HG03520 (cell line): Measurements from ENCODE around the gene NUCB1.

Source experiments
- ATAC-seq: cut with Tn5 transposase; IDR thresholded peaks from one replicate; pipeline ENCODE4 v1.9.1; 2021; ENCODE audit warnings: mild to moderate bottlenecking, moderate library complexity; ENCODE audit not compliant: unreplicated experiment

The NUCB1 gene

DNA sequence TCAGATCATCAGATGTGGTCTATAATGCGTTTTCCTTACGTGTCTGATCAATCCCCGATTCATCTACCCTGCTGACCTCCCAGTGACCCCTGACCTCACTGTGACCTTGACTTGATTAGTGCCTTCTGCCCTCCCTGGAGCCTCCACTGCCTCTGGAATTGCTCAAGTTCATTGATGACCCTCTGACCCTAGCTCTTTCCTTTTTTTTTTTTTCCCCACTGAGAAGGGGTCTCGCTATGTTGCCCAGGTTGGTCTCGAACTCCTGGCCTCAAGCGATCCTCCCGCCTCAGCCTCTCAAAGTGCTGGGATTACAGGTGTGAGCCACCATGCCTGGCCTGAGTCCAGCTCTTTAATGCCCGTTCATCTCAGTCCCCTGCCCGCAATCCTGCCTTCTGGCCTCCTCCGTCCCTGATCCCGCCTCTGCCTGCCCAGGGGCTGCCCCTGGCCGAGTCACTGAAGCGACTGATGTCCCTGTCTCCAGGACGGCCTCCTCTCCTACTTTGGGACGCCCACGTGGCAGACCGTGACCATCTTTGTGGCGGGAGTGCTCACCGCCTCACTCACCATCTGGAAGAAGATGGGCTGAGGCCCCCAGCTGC lies 61.0 kb downstream of the NUCB1 start:
- ATAC-seq: no peak

DNA sequence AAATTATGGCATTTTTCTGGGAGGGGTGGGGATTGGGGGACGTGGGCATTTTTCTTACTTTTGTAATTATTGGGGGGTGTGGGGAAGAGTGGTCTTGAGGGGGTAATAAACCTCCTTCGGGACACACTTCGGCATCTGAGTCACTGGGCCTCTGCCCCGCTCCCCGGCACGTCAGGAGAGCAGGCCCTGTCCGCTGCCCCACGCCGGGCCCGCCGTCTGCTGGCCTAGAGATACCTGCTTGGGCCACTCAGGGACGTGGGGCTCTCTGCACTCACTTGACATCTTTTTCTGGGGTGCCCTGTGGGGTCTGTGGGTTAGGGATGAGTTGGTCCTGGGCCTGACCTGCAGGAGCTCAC lies 61.5 kb downstream of the NUCB1 start:
- no peak for ATAC-seq

GRCh38 chr19:48962029-48962848 lies 62.1 kb downstream of the NUCB1 start:
- ATAC-seq: no peak

GRCh38 chr19:48962849-48963165 lies 62.7 kb downstream of the NUCB1 start:
- ATAC-seq: no peak

- peak; percentile 25 for ATAC-seq
Observed at GRCh38 chr19:48963371-48964204, 63.5 kb downstream of the NUCB1 start.

- ATAC-seq: no peak
Observed at GRCh38 chr19:48964205-48965039, 64.3 kb downstream of the NUCB1 start.

- ATAC-seq: peak; percentile 62
Observed at GRCh38 chr19:48965040-48965805, 65.1 kb downstream of the NUCB1 start, which contains the start of gene FTL. Gene FTL, plus strand, starts transcription at chr19:48965309. Its CDS starts 199 bp downstream, at chr19:48965508.

GRCh38 chr19:48965806-48966540 lies 65.9 kb downstream of the NUCB1 start:
- ATAC-seq: peak; percentile 20

DNA sequence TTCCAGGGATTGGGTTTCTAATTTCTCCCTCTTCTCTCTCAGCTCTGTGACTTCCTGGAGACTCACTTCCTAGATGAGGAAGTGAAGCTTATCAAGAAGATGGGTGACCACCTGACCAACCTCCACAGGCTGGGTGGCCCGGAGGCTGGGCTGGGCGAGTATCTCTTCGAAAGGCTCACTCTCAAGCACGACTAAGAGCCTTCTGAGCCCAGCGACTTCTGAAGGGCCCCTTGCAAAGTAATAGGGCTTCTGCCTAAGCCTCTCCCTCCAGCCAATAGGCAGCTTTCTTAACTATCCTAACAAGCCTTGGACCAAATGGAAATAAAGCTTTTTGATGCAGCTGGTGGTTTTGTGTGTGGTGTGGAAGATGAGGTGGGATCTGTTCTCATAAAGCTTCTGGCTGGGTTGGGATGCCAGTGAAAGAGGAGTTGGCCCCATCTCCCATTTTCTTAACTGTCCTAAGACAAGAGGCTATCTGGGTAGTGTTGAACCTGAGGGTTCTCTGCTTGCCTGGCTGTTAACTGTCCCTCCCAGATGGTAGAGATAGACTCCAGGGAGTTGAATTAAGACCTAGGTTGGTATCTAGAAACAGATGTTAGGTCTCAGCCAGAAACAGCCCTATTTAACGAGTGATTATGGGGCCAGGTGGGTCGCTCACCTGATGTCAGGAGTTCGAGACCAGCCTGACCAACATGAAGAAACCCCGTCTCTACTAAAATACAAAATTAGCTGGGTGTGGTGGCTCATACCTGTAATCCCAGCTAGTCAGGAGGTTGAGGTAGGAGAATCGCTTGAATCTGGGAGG lies 66.6 kb downstream of the NUCB1 start:
- ATAC-seq: no peak

DNA sequence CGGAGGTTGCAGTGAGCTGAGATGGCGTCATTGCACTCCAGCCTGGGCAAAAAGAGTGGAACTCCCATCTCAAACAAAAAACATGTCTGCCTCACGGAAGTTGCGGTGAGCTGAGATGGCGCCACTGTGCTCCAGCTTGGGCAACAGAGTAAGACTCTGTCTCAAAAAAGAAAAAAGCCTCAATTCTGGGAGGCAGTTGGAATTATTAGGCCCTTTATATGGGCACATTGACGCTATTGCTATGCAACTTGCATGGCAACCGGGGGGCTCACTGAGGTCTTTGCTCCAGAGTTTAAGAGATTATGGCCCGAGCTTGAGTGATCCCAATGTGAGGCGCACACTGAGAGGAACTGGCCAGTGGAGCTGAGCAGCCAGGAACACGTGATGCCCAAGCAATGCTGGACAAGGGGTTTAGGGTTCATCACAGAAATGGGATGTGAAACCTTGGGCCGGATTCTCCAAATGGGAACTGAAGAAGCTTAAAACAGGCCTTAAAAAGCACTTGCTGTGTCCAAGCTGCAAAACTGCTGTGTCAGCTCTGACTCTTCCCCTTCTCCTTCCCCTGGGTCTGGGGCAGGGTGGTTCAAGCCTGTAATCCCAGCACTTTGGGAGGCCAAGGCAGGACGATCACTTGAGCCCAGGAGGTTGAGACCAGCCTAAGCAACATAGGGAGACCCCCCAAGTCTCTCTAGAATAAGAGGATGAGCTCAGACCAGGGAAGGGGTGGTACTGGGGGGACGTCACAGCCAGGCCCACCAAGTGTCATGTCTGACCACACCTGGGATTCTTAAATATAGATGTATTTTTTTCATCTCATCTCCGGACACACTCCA lies 67.5 kb downstream of the NUCB1 start:
- no peak for ATAC-seq

DNA sequence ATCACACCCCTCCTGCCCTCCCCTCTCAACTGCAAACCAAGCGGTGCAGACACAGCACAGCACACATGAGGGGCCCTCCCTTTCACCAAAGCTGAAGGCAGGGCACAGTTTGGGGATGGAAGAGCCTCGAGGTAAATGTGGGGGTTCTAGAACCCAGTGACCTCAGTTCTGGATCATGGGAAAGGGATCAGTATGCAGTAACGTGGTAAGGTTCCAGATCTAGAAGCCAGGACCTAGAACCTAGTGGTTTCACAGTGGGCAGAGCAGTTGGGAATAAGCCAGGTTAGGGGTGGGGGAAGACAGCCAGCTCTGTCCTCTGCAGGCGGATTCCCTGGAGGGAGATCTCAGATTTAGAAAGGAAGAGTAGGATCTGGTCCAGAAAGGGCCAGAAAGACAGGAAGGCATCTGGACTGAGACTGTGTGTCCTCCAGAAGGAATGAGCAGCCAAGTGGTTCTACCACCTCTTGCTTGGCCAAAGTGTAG lies 68.1 kb downstream of the NUCB1 start:
- no peak for ATAC-seq

DNA sequence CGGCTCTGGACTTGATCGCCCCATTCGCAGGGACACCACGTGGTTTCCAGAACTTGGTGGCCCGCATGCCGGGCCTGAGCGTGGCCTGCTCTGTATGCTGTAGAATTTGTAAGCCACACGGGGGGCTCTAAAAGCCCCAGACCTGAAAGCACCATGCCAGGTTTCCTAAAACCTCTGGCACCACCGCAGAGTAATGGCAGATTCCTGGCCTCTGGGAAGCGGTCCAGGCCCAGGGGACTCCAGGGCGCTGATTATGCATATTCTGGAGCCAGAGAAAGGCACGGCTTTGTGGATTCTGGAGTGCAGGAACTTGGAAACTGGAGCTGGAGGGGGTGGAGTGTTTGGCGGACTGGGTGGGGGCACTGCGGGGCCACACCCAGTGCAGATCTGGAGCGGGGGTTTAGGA lies 68.7 kb downstream of the NUCB1 start:
- ATAC-seq: no peak

DNA sequence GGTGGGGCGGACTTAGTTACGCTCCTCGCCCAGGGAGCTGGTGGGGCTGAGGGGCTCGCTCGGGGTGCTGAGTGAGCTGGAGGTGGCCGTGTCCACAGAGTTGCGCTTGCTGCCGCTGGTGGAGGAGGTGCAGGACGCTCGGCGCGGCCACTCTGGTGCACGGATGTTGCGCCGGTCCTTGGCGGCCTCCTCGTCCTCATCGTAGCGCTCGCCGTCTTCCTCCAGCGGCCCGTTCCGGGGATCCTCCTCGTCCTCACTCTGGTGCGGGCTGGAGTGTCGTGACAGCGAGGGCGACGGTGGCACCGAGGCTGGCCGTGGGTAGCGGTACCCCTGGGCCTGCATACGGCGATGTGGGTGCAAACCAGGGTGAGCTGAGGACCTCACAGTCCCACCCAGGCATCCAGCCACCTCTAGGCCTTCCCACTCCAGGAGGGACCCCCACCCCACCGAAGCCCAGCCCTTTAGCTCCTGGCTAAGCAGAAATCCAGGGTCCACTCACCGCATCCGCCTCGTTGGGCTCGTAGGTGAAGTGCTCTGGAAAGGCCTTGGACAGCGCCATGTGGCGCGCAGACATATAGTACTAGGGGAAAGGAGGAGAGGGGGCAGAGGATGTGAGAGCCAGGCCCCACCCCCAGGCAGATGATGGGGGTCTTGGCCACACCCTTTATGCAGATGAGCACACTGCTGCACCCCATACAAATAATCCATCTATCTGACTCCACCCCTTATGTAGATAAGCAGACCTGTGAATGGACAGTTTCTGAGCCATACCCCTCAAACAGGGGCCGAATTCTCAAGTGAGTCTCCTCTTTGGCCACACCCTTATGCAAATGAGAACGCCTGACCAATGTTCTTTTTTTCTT lies 69.4 kb downstream of the NUCB1 start:
- no peak for ATAC-seq

DNA sequence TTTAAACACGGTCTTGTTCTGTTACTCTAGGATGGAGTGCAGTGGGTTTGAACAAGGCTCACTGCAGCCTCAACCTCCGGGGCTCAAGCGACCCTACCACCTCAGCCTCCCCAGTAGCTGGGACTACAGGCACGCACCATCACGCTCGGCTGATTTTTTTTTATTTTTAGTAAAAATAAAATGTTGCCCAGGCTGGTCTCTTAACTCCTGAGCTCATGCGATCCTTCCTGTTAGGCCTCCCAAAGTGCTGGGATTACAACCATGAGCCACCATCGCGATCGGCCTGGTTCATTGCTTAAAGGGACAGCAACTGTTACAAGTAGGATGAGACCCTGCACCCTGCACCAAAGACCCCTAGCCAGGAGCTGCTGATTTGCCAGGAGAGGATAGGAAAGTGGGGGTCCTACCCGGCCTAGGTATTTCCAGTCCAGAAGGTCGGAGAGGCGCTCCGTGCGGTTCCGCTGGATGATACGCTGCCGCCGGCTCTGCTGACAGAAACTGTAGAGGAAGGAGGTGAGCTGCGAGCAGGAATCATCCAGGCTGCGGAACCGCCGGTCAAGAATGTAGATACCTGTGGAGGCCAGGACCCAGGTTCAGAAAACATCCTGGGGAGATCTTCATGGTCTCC lies 70.1 kb downstream of the NUCB1 start:
- no peak for ATAC-seq

GRCh38 chr19:48970923-48971395 lies 70.8 kb downstream of the NUCB1 start:
- no peak for ATAC-seq
